NCI-H1105 (cell line): ENCODE results near the gene SUGP1.
"Not testable (repeated sequence)": the region's sequence is repeated elsewhere in the genome, so short reads cannot be mapped to it uniquely, and the experiment has no call there.

Source experiments
- DNase-seq: peaks from one replicate; lab custom pipeline; 2025; lab: John Stamatoyannopoulos, UW

SUGP1 gene

GRCh38 chr19:19263886-19264487 is 56.3 kb downstream of the SUGP1 start:
- no peak for DNase-seq

- DNase-seq: no peak
Measured at GRCh38 chr19:19262190-19263057, 57.9 kb downstream of the SUGP1 start.

- no peak for DNase-seq
Measured at GRCh38 chr19:19261350-19262189, 58.7 kb downstream of the SUGP1 start.

- DNase-seq: no peak
Measured at GRCh38 chr19:19260417-19261214, 59.7 kb downstream of the SUGP1 start.

GRCh38 chr19:19259741-19260140 is 60.6 kb downstream of the SUGP1 start:
- no peak for DNase-seq

GRCh38 chr19:19258589-19259338 is 61.5 kb downstream of the SUGP1 start:
- no peak for DNase-seq

- no peak for DNase-seq
Measured at GRCh38 chr19:19257836-19258588, 62.3 kb downstream of the SUGP1 start.

- no peak for DNase-seq
Measured at GRCh38 chr19:19257137-19257536, 63.2 kb downstream of the SUGP1 start.

- peak; percentile 71 for DNase-seq
Measured at GRCh38 chr19:19256072-19256969, 64.0 kb downstream of the SUGP1 start.

- DNase-seq: not testable (repeated sequence)
Measured at GRCh38 chr19:19253409-19253808, 66.9 kb downstream of the SUGP1 start.

GRCh38 chr19:19250196-19250801 is 70.0 kb downstream of the SUGP1 start:
- no peak for DNase-seq

- no peak for DNase-seq
Measured at GRCh38 chr19:19240476-19240875, 79.8 kb downstream of the SUGP1 start.

- no peak for DNase-seq
Measured at GRCh38 chr19:19239675-19240074, 80.6 kb downstream of the SUGP1 start.

GRCh38 chr19:19238126-19238894 is 82.0 kb downstream of the SUGP1 start:
- DNase-seq: no peak

- DNase-seq: no peak
Measured at GRCh38 chr19:19236173-19236572, 84.1 kb downstream of the SUGP1 start.

- no peak for DNase-seq
Measured at GRCh38 chr19:19234220-19234816, 86.0 kb downstream of the SUGP1 start.

- no peak for DNase-seq
Measured at GRCh38 chr19:19232261-19232721, 88.0 kb downstream of the SUGP1 start.
